ENCODE data around the gene WDR4. TPM values are rescaled to one million over a fixed set of nuclear protein-coding genes. Genes with fewer than 3 reads are reported as not detected.
"Not testable (repeated sequence)": the region's sequence is repeated elsewhere in the genome, so short reads cannot be mapped to it uniquely, and the experiment has no call there.

Gene WDR4
- total and polyA plus RNA-seq, 4 donors: 10.3 to 29.6 (median 16.2) TPM

GRCh38 chr21:42883921-42884320 is 4.6 kb upstream of the WDR4 start:
- 53 to 96% methylated on average over 1 of the region's 1 CpG for WGBS, 2 donors
- ATAC-seq (ENCODE audit: insufficient read depth, low FRiP score) (no peak), DNase-seq (no peak)
- Histone ChIP-seq H3K9ac (ENCODE audit: insufficient read depth in 1 of 2, low read length in 2 of 2) (no peak overlapping the region), H3K4me1 (ENCODE audit: control insufficient read depth in 5 of 5, insufficient read depth in 5 of 5, low read length in 5 of 5) (peaks cover 0 to 7% (median 2%) of the 10 kb centered on the region in 5 donors), H3K27me3 (ENCODE audit: control insufficient read depth in 3 of 3, insufficient read depth in 3 of 3, low read length in 2 of 3) (no peaks in the 10 kb centered on the region), H3K36me3 (ENCODE audit: control insufficient read depth in 4 of 4, insufficient read depth in 4 of 4, low read length in 4 of 4) (no peaks in the 10 kb centered on the region), H3K27ac (ENCODE audit: low read depth in 1 of 2, low read length in 1 of 2) (no peak overlapping the region), H3K9me3 (ENCODE audit: control insufficient read depth in 4 of 4, insufficient read depth in 3 of 4, low read length in 3 of 4) (no peaks in the 10 kb centered on the region), H3K4me3 (no peak overlapping the region)
- no peak for TF ChIP-seq CTCF (IDR thresholded peaks at IDR 0.05; ENCODE audit: control extremely low read depth, extremely low read depth)

- no peak for ATAC-seq (ENCODE audit: insufficient read depth, low FRiP score)
- WGBS, 2 donors: 84 to 95% methylated on average over 6 of the region's 6 CpGs
- H3K9ac ChIP-seq (ENCODE audit: insufficient read depth in 1 of 2, low read length in 2 of 2): peak overlapping the region in 1 of 2 donors; percentile 96
These were observed 1.0 kb upstream of the WDR4 start for GRCh38 chr21:42880352-42880751.

GRCh38 chr21:42878678-42878992 is 704 bp downstream of the WDR4 start:
- Histone ChIP-seq H3K4me1 (ENCODE audit: control insufficient read depth in 5 of 5, insufficient read depth in 5 of 5, low read length in 5 of 5) (peaks cover 0 to 15% (median 9%) of the 10 kb centered on the region in 5 donors), H3K9ac (ENCODE audit: insufficient read depth in 1 of 2, low read length in 2 of 2) (peak overlapping the region; percentile 63 to 79), H3K27ac (ENCODE audit: low read depth in 1 of 2, low read length in 1 of 2) (peak overlapping the region; percentile 73 to 78), H3K9me3 (ENCODE audit: control insufficient read depth in 4 of 4, insufficient read depth in 3 of 4, low read length in 3 of 4) (no peaks in the 10 kb centered on the region), H3K27me3 (ENCODE audit: control insufficient read depth in 3 of 3, insufficient read depth in 3 of 3, low read length in 2 of 3) (no peaks in the 10 kb centered on the region), H3K4me3 (peak overlapping the region; percentile 93), H3K36me3 (ENCODE audit: control insufficient read depth in 4 of 4, insufficient read depth in 4 of 4, low read length in 4 of 4) (peaks cover 0 to 10% (median 1%) of the 10 kb centered on the region in 4 donors)
- WGBS, 2 donors: 0% methylated on average over 15 of the region's 15 CpGs
- TF ChIP-seq CTCF (IDR thresholded peaks at IDR 0.05; ENCODE audit: control extremely low read depth, extremely low read depth): no peak
- ATAC-seq (ENCODE audit: insufficient read depth, low FRiP score) (no peak), DNase-seq (no peak)

More at GRCh38 chr21:42880352-42880751, 1.0 kb upstream of the WDR4 start:
- Histone ChIP-seq H3K27me3 (ENCODE audit: control insufficient read depth in 3 of 3, insufficient read depth in 3 of 3, low read length in 2 of 3) (no peaks in the 10 kb centered on the region), H3K9me3 (ENCODE audit: control insufficient read depth in 4 of 4, insufficient read depth in 3 of 4, low read length in 3 of 4) (no peaks in the 10 kb centered on the region), H3K4me1 (ENCODE audit: control insufficient read depth in 5 of 5, insufficient read depth in 5 of 5, low read length in 5 of 5) (peaks cover 0 to 15% (median 9%) of the 10 kb centered on the region in 5 donors), H3K36me3 (ENCODE audit: control insufficient read depth in 4 of 4, insufficient read depth in 4 of 4, low read length in 4 of 4) (peaks cover 0 to 6% (median 0%) of the 10 kb centered on the region in 4 donors), H3K4me3 (no peak overlapping the region), H3K27ac (ENCODE audit: low read depth in 1 of 2, low read length in 1 of 2) (no peak overlapping the region)
- no peak for DNase-seq
- no peak for TF ChIP-seq CTCF (IDR thresholded peaks at IDR 0.05; ENCODE audit: control extremely low read depth, extremely low read depth)

- DNase-seq: not testable (repeated sequence)
- H3K36me3 ChIP-seq (ENCODE audit: control insufficient read depth in 4 of 4, insufficient read depth in 4 of 4, low read length in 4 of 4): peaks cover 12 to 33% (median 16%) of the 10 kb centered on the region in 4 donors
- WGBS, 2 donors: 90 to 94% methylated on average over 10 of the region's 10 CpGs
These were observed 3.5 kb downstream of the WDR4 start for GRCh38 chr21:42875811-42876210.

More at GRCh38 chr21:42875811-42876210, 3.5 kb downstream of the WDR4 start:
- not testable (repeated sequence) for H3K9me3 ChIP-seq (ENCODE audit: control insufficient read depth in 4 of 4, insufficient read depth in 3 of 4, low read length in 3 of 4); ATAC-seq (ENCODE audit: insufficient read depth, low FRiP score); H3K9ac ChIP-seq (ENCODE audit: insufficient read depth in 1 of 2, low read length in 2 of 2); H3K4me3 ChIP-seq; H3K27ac ChIP-seq (ENCODE audit: low read depth in 1 of 2, low read length in 1 of 2); H3K27me3 ChIP-seq (ENCODE audit: control insufficient read depth in 3 of 3, insufficient read depth in 3 of 3, low read length in 2 of 3)
- peaks cover 0 to 15% (median 9%) of the 10 kb centered on the region in 5 donors for H3K4me1 ChIP-seq (ENCODE audit: control insufficient read depth in 5 of 5, insufficient read depth in 5 of 5, low read length in 5 of 5)

All from lung (tissue), 12 donors.